HFFc6 (cell line): ENCODE results near the gene ZFAND2B. TPM values are rescaled to one million over a fixed set of nuclear protein-coding genes. Genes with fewer than 3 reads are reported as not detected.
A peak's percentile ranks its signal among the peaks of the same experiment; 100 is the strongest.

Experiments used
- DNase-seq: peaks from one replicate; pipeline ENCODE4 v3.0.0-alpha.2; 2018
- H3K27ac Mint-ChIP-seq: 2 replicates; pipeline ENCODE4 v1.8.0; 2020; ENCODE audit warnings: mild to moderate bottlenecking, mixed read lengths
- H3K27me3 Mint-ChIP-seq: 2 replicates; pipeline ENCODE4 v1.8.0; 2021; ENCODE audit warnings: mild to moderate bottlenecking, moderate library complexity, mixed read lengths; ENCODE audit not compliant: insufficient read depth
- H3K36me3 Mint-ChIP-seq: 2 replicates; pipeline ENCODE4 v1.8.0; 2021; ENCODE audit warnings: low read depth, mixed read lengths
- H3K4me1 Mint-ChIP-seq: 2 replicates; pipeline ENCODE4 v1.8.0; 2020; ENCODE audit warnings: low read depth, mixed read lengths
- H3K4me3 Mint-ChIP-seq: 2 replicates; pipeline ENCODE4 v1.8.0; 2020; ENCODE audit warnings: mild to moderate bottlenecking, moderate library complexity, mixed read lengths
- H3K9me3 Mint-ChIP-seq: 2 replicates; pipeline ENCODE4 v1.8.0; 2020; ENCODE audit warnings: mild to moderate bottlenecking, mixed read lengths
- total RNA-seq, 6 experiments: library from RNA; stranded (reverse); fragmentation: NEBNext Ultra II Directional; extraction: Animal tissue kit (Norgen Biotek cat#: 25700); gene quantifications; 2 replicates in 1 of 6; 3 replicates in 5 of 6; pipeline ENCODE4 v1.2.3, GENCODE V29; 2021
- TF ChIP-seq, protein P1 (sequence below): fragments of 200-600 bp; sonication (generic); IDR thresholded peaks from 2 replicates; pipeline ENCODE4 v1.5.0; 2021; ENCODE audit warnings: antibody characterized with exemption, mild to moderate bottlenecking

The ZFAND2B gene
- total RNA-seq, 6 experiments from 2014 or later, result 28.8 to 39.6 (median 33.1) TPM

DNA sequence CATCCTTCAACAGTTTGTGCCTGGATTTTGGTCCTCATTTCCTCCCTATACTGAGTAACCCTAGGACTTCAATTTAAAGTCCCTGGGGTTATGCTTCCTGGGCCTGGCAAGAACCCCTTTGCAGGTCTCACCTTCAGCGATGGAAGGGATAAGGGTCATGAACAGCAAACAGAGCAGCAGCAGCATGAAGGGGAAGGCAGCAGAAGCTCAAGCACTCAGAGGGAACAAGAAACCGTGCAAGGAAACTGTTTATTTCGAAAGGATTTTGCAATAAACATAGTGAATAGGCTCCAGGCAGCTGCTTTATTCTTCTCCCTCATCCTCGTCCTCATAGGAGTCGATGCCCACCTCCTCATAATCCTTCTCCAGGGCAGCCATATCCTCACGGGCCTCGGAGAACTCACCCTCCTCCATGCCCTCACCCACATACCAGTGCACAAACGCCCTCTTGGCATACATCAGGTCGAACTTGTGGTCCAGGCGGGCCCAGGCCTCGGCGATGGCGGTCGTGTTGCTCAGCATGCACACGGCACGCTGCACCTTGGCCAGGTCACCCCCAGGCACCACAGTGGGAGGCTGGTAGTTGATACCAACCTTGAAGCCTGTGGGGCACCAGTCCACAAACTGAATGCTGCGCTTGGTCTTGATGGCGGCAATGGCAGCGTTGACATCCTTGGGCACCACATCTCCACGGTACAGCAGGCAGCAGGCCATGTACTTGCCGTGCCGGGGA, 43.6 kb downstream of the ZFAND2B start:
- H3K4me1 Mint-ChIP-seq, result peaks cover 58% of the 10 kb centered on the region
- peaks cover 6% of the 10 kb centered on the region for H3K27me3 Mint-ChIP-seq
- peak overlapping the region; percentile 96 for H3K27ac Mint-ChIP-seq
- TF ChIP-seq, protein P1, sequence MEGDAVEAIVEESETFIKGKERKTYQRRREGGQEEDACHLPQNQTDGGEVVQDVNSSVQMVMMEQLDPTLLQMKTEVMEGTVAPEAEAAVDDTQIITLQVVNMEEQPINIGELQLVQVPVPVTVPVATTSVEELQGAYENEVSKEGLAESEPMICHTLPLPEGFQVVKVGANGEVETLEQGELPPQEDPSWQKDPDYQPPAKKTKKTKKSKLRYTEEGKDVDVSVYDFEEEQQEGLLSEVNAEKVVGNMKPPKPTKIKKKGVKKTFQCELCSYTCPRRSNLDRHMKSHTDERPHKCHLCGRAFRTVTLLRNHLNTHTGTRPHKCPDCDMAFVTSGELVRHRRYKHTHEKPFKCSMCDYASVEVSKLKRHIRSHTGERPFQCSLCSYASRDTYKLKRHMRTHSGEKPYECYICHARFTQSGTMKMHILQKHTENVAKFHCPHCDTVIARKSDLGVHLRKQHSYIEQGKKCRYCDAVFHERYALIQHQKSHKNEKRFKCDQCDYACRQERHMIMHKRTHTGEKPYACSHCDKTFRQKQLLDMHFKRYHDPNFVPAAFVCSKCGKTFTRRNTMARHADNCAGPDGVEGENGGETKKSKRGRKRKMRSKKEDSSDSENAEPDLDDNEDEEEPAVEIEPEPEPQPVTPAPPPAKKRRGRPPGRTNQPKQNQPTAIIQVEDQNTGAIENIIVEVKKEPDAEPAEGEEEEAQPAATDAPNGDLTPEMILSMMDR, result no peak
- no peaks in the 10 kb centered on the region for H3K9me3 Mint-ChIP-seq
- no peak for DNase-seq
- peaks cover 15% of the 10 kb centered on the region; the same call in 1 of the 2 replicates for H3K36me3 Mint-ChIP-seq
- H3K4me3 Mint-ChIP-seq, result peak overlapping the region; percentile 44

DNA sequence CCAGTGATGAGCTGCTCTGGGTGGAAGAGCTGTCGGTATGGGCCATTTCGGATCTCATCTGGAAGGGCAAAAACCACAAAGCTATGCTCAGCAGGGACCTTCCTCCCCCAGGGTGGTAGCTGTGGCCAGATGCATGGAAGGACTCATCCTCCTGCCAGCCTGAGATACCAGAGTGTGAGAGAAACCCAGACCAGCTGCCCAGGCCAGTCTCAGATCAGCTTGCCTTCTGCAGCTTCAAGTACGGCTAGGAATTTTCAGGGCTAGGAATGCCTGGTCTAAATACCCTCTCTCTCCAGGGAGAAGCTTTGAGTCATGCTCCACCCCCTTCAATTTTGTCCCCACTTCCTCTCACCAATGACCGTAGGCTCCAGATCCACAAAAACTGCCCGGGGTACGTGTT, 45.1 kb downstream of the ZFAND2B start:
- TF ChIP-seq, protein P1, result no peak
- no peaks in the 10 kb centered on the region for H3K9me3 Mint-ChIP-seq
- H3K36me3 Mint-ChIP-seq, result peaks cover 15% of the 10 kb centered on the region; the same call in 1 of the 2 replicates
- peaks cover 9% of the 10 kb centered on the region for H3K27me3 Mint-ChIP-seq
- peak overlapping the region; percentile 83 for H3K27ac Mint-ChIP-seq
- DNase-seq, result no peak
- peak overlapping the region; percentile 47 for H3K4me3 Mint-ChIP-seq
- peaks cover 54% of the 10 kb centered on the region for H3K4me1 Mint-ChIP-seq

DNA sequence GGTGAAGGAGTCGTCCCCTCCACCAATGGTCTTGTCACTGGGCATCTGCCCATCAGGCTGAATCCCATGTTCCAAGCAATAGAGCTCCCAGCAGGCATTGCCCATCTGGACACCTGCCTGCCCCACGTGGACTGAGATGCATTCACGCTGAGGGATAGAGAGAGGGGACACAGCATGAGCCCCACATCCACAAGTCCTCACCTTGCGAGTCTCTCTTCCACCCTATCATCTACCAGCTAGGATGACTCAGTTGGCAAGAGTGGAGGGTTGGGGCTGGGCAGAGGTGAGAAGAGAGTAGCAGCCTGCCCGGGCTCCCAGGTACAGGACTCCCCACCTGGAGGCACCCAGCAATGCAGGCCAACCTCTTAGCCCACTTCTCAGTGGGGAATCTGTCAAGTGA, 45.5 kb downstream of the ZFAND2B start:
- Mint-ChIP-seq H3K9me3 (no peaks in the 10 kb centered on the region), H3K27me3 (peaks cover 10% of the 10 kb centered on the region), H3K4me1 (peaks cover 54% of the 10 kb centered on the region), H3K36me3 (peaks cover 15% of the 10 kb centered on the region; the same call in 1 of the 2 replicates), H3K4me3 (peak overlapping the region; percentile 91), H3K27ac (peak overlapping the region; percentile 83)
- DNase-seq, result no peak
- TF ChIP-seq, protein P1, result no peak

DNA sequence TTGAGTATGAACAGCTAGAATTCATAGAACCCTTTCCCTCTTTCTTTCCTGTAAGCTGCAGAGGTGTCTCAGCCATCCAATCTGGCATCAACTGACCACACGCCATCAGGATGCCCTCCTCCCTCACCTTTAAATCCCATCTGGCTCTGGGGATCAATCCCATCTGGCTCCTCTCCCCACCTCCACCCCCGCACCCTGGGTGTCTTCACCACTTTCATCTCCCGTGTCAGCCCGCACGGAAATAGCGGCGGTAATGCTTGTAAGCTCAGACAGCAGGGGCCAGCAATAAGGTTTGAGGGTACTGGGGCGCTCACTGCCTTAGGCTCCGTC, 46.0 kb downstream of the ZFAND2B start:
- Mint-ChIP-seq H3K4me3 (peak overlapping the region; percentile 91), H3K36me3 (peaks cover 15% of the 10 kb centered on the region; the same call in 1 of the 2 replicates), H3K4me1 (peaks cover 54% of the 10 kb centered on the region), H3K27me3 (peaks cover 10% of the 10 kb centered on the region), H3K27ac (peak overlapping the region; percentile 83), H3K9me3 (no peaks in the 10 kb centered on the region)
- DNase-seq, result no peak
- TF ChIP-seq, protein P1, result no peak

DNA sequence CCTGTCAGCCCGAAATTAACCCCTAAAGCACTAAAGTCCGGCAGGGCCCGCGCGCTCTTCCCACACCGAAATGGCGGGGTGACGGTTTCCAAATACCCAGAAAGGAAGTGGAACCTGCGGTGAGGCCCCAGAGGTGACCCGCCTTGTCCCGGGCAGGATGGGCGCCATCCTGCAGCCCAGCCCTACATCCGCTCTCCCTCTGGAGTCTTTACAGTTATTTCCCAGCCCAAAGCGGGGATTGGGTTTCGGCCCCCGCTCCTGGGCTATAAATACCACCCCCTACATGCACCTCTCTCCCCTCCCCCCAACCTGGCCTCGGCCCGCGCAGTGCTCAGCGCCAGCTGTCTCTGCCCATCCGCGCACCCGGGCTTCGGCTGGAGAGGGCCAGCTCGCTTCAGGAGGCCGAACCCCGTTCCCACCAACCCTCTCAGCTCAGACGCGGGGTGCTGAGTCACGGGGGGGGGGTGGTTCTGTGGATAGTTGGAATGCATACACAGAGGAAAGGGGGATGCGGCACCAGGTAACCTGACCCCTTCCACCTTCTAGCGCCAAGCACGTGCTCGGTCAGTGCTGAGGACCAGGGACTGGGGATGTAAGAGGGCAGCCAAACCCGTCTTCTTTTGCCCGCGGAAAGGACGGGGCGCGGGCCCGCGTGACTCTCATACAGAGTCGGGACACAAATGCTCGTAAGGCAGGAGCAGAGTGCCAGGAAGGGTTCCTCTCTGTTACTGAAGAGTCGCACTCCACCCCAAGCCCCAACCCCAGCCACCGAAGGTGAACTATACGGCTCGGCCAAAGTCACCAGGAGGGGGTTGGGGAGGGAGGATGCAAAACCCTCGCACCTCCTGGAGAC, 46.5 kb downstream of the ZFAND2B start, which contains the start of gene TUBA4B:
Gene TUBA4B (plus strand): TSS at position 344 of the 853 bp plus-strand sequence. CDS start 165 bp downstream, at position 509.
- H3K9me3 Mint-ChIP-seq, result no peaks in the 10 kb centered on the region
- H3K27ac Mint-ChIP-seq, result peak within 1 kb of the TSS; percentile 83
- TF ChIP-seq, protein P1, result no peak
- peak; percentile 35 for DNase-seq
- H3K27me3 Mint-ChIP-seq, result peaks cover 10% of the 10 kb centered on the region
- peaks cover 15% of the 10 kb centered on the region; the same call in 1 of the 2 replicates for H3K36me3 Mint-ChIP-seq
- H3K4me1 Mint-ChIP-seq, result peaks cover 54% of the 10 kb centered on the region
- peak within 1 kb of the TSS; percentile 91 for H3K4me3 Mint-ChIP-seq
